HT-29 (cell line): ENCODE data around the gene PLXND1. TPM values are rescaled to one million over a fixed set of nuclear protein-coding genes. Genes with fewer than 3 reads are reported as not detected.

Experiments
- DNase-seq: peaks from one replicate; pipeline ENCODE4 v3.0.0-alpha.2; 2015; ENCODE audit warnings: low spot score
- total RNA-seq: library from RNA; depleted of rRNA; stranded (reverse); fragments of >200 nt; shearing (Covaris generic); gene quantifications from 2 replicates; pipeline ENCODE4 v1.2.3, GENCODE V29; 2014

Gene PLXND1
- total RNA-seq, 1 experiment from 2014 or later: 30.5 TPM

DNA sequence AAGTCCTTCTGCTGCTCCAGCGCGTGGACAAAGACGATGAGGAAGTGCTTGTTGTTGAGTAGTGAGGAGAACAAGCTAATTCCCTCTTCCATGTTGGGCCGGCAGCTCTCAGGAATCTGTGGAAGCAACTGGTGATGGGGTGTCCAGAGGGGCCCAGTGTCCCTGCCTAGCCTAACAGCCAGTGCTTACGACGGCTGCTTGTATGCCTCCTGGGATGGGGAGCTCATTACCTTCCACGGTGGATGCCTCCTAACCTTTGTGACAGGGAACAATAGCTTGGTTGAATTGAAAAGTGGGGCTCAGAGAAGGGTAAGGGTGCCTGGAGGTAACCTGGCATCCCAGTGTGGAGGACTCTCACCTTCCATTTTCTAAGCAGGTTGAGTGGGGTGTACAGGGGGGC, 40.6 kb downstream of the PLXND1 start:
- DNase-seq: no peak

DNA sequence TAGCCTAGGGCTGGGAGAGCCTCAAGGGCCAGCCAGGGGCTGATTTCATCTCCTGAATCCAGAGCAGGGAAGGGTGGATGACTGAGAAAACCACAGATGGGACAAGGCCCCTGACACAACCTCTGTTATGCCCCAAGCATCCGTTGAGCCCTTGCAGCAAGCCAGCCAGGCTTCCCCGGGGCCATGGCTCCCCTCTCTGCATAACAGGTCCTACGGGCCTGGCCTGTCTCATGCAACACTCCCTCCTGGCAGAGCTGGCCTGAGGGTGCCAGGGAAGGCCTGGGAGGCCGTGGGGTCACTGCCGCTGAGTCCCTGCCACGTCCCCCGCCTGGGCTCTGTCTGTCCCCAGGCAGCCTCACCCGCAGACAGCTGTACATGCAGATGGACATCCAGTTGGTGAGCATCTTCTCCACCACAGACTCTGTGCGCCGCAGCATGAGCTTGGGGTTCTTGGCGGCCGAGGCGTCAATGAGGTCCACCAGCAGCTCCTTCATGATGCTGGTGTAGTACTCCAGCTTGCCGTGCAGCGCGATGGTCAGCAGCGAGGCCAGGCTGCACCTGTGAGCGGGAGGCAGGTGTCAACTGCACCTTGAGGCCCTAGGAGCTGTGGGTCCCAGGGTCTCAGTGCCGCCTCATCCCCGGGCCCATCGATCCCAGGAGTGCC, 41.4 kb downstream of the PLXND1 start:
- no peak for DNase-seq

DNA sequence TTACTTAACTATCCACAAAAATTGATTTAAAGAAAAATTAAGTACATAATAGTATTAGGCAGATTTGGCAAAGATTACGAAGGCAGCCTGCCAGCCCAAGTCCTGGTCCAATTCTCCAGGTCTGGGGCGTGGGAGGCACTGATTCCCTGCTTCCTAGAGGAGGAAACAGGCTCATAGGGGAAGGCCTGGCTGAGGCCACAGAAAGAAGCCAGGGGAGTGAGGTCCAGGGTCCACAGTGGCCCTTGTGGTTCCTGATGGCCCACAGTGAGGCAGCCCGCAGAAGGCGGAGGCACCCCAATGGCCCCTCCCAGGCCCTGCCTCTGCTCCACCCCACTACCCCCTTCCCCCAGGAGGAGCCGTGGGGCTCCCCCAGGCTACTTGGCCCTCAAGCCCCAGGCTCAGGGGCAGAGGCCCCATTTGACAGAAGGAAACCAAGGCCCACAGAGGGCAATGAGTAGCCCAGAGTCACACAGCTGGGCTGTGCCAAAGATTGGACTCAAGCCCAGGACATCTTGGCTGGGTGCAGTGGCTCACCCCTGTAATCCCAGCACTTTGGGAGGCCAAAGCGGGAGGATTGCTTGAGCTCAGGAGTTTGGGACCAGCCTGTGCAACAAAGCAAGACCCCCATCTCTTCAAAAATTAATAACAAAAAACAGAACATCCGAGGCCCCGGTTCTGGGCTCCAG, 42.5 kb downstream of the PLXND1 start:
- DNase-seq: no peak

DNA sequence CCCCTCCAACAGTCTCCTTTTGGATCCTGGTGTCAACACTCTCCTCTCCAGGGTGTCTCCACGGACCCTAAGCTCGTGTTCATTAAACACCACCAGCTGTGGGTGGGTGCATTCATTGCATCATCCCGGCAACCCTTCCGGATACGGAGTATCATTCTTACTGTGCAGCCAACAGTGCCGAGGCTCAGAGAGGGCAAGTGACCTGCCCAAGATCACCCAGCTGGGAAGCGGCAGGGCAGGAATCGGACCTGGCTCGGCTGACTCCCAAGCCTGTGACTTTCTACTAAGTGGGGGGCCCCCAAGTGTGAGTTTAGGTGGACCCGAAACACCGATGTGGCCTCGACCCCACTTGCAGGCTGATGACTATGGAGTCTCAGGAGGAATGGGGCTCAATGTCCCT, 43.1 kb downstream of the PLXND1 start:
- DNase-seq: no peak

DNA sequence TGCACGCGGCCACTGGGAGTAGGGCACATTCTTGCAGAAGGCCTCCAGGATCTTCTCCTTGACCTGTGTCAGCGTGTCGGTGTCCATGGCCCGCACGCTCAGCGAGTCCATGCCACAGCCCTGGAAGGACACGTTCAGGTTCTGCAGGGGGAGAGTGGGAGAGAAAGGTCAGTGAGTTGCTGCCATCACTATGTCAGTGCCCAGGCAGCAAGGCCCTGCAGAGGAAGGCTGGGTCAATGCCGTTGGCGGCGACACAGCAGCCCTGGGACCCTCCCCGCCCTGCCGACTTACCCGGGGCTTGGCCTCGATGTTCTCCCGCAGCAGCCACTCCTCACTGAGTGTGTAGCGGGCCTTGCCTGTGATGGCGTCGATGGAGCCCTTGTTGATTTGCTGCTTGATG, 43.7 kb downstream of the PLXND1 start:
- DNase-seq: no peak

DNA sequence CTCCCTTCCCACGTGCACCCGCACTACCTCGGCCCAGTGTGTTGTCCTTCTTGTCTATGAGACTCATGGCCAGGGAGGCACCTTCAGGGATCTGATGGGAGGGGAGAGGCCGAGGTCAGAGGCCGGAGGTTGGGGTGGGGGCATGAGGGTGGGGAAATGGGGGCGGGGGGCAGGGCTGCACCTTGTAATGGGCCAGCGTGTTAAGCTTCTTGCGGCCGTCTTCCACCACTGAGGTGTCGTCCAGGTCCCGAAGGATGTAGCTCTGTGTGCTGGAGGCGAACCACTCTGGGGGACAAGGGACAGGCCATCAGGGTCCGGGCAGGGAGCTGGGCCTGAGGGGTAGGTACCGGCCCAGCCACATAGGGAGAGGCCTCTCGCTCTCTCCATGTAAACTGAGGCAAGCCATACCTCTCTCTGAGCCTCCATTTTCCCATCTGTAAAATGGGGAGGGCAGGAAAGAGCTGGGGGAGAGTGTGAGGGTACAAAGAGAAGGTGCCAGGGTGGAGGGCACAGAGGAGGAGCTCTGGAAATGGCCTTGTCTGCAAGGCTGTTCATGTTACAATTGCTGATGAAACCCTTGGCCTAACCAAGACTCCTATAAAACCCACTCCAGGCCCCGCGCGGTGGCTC, 44.7 kb downstream of the PLXND1 start:
- DNase-seq: no peak

DNA sequence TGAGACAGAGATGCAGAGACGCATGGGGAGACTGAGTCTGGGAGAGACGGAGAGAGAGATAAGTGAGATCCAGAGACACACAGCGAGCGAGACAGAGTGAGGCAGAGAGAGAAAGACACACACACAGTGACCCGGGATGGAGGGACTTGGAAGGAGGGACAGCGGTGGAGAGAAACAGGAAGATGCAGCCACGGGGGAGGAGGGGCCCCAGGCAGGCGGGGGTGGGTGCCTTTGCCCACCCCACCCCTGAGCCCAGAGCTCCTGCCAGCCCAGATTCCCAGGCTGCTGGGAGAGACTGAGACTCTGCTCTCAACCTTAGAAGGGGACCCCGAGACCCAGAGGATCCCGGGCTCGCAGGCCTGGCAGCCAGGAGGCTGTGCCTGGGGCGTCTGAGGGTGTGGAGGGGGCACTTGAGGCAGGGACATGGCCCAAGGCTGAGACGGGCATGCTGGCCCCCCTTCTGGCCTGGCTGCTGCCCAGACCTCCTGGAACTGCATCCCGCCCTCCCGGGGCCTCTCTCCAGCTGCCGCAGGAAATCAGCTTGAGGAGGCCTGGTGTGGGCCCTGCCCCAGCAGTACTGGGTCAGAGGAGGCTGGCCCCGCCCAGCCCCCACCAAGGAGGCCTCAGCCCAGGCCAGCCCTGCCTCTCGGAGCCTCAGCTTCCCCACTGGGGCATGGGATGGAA, 45.4 kb downstream of the PLXND1 start:
- no peak for DNase-seq

DNA sequence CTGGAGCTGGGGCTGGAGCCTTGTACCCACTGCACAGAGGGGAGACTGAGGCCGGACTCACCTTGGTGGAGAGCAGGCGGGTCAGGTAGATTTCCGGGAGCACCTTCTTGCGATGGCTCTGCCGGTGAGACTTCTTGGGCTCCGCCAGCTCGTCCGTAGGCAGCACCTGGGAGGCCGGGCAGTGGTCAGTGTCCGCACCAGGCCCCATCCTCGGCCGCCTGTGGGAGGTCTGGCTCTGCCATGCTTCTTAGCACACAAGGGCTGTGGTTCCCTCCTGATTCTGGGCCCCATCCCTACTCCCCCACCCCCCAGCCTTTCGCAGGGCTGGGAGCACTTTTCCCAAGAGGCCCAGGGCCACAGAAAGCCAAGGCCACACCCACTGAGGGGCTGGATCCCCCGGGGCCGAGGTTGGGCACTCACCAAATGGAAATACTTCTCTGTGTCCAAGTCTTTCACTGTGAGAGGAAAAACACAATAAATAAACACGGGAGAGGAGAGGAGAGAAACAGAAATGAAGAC, 46.1 kb downstream of the PLXND1 start:
- DNase-seq: no peak

DNA sequence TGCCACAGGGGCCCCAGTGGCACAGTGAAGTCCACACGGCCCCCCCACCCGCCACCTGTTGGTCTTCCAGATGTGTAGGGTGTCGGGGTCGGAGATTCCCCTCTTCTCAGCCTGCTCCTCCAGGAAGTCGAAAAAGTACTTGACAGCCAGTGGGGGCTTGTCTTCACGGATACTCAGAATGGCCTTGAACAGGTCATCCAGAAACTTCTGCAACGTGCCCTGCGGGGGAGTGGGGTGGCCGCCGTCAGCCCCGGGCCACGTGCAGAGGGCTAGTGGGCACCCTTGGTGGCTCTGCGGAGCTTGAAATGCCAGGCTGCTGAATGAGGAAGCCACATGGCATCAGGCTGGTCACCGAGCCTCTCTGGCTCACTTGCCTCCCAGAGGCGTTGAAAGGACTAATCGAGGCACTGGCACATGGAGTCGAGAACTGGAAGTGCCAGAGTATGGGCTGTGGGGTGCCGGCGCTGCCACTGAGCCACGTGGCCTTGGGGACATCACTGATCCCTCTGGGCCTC, 46.9 kb downstream of the PLXND1 start:
- no peak for DNase-seq

DNA sequence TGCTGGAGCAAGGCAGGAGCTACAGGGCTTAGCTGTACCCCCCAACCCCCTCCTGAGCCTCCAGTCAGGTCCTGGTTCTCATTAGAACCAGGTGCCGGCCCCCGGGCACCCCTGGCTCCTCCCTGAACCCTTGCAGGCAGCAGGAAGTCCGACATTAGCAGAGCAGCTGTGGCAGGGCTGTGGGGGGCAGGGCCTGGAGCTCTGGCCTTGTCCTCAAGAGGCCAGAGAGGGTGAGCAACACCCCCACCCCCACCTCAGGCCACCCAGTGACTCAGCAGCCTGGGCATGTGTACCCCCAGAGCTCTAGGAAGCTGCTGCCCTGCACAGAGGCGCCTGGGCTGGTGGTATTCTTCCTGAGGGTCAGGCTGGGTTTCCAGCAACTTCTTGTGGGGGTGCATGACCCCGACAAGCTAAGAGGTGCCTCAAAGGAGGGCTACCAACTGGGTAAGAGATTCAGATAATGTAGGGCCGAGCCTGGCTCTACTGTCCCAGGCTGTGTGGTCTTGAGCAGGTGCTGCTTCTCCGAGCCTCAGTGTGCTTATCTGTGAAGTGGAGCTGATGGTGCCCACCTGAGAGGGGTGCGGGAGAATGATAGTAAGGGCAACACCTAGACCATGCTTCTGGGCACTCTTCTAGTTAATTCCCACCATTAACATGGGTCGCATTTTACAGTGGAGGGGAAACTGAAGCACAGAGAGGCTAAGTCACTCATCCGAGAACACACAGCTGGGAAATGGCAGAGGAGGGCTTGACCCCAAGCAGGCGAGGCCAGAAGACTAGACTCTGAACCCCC, 47.5 kb downstream of the PLXND1 start:
- DNase-seq: no peak

DNA sequence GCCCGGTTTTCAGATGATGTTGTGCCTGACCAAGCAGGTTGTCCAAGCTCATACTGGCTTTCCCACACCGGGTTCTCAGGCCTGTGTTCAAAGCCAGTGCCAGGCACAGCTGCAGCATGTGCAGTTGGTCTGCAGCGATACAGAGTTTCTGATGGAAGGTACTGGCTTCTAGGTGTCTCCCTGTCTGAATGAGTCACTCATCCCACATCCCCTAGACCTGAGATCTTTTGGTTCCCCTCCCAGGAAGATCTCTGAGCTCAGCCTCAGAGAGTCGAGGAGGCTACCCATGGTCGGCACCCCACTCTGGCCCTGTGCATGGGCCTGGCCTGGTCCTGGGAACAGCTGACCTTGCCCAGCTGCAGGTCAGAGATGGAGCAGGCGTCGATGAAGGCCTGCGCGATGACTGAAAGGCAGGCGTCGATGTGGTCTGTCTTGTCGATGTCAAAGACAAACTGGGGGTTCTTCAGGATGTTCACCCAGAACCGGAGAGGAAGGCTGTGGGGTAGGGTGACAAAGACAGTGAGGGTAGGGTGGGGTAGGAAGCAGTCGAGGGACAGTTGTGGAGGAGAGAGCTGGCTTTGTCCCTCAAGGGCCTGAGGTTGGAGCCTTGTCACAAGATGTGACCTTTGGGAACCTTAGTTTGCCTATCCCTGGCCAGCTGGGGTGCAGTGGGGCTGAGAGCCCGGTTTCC, 48.2 kb downstream of the PLXND1 start:
- DNase-seq: no peak

DNA sequence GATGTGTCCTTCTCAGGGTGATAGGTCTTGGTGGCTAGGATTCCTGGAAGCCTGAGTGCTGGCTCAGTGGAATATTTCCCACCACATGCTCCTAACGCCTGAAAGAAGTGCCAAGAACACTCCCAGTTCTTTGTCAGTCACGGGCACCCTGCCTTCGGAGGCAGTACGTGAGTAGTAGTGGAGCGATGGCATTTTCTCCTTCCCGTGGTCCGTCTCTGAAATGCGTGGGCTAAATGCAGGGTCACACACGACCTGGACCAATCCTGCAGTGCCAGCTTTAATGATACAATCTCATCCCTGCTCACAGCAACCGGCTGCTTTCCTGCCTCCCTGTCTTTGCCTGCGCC, 49.0 kb downstream of the PLXND1 start:
- no peak for DNase-seq

DNA sequence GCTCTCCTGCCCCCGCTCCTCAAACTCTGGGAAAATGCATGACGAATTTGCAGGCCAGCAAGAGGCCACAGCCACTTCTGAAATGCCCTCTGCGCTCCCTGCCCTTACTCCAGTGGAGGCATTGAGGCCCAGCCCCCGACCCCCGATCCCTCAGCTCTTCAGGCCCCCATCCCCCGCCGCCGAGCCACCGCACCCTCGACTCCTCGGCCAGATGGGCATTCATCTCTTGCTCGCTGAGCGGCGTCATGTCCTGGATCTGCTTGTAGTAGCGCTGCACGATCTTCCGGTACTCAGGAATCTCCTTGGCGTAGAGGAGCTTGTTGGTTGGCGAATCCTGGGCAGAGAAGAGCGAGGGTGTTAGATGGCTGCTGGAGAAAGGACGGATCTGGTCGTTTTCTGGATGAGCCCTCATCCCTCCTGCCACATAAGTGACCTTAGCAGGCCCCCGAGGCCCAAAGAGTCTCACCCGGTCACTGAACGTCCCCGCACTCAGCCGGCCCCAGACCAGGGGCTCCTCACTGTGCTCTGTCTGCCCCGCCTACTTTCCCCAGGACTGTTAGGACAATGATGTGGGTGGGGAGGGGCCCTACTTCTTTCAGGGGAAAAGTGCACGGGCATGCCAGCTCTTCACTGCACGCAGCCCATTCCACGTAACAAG, 49.5 kb downstream of the PLXND1 start:
- no peak for DNase-seq

DNA sequence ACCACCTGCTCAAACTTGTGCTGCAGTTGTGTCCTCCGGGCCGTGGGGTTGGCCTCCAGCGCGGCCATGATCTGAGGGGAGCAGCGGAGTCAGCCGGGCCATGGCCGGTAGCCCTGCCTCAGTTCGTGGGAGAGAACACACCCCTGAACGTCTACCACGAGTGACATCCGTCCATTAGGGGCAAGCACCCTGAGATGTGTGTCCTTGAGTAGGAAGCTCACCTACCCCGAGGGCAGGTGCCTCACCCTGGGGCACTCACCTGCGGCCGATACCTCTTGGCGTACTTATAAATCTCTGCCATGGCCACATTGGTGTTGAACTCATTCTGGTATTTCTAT, 50.1 kb downstream of the PLXND1 start:
- no peak for DNase-seq

DNA sequence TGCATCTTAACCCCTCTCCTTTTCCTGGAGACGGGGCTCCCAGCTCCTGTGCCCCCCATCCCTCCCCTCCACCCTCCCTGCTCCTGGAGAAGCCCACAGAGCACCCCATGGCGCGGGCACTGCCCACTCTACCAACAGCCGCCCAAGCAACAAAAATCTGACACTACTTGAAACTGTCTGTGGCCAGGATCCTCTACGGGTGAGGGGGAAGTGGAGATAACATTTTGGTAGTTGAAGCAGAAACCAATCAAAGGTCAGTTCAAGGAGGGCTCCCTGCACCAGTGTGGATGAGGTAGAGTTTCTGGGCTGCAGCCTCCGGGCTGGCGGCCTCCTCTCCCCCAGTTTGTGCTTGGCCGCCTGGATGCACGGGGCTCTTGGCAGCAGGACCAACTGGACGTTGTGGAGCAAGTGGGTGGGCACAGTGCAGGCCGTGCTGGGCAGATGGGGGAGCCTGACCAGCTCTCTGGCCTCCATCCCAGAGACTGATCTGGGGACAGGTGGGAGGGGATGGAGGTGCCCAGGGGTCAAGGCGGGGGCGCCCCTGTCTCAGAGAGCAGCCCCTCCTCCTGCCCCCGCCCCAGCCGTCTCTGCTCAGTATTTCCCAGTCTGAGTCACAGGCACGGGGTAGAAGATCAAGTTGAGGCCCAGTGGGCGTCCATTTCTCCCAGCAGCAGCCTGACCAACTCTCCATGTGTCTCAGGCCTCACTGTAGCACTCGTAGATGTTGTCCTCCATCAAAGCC, 50.7 kb downstream of the PLXND1 start:
- no peak for DNase-seq

DNA sequence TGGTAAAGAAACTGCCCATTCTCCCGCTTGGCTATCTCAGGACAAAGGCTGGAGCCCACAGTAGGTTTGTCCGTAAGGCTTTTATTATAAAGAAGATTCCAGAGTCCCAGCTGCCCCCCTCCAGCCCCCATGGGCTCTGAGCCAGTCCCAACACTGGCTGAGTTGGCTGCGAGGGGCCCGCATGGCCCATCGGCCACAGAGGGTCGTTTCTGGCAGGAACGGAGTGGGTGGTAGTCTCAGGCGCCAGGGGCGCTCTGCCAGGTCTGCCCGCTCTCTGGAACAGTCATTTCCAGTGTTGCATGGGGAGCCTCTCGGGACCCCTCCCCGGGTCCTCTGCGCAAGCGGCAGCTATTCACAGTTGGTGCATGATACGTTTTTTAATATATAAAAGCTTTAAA, 51.3 kb downstream of the PLXND1 start:
- no peak for DNase-seq

DNA sequence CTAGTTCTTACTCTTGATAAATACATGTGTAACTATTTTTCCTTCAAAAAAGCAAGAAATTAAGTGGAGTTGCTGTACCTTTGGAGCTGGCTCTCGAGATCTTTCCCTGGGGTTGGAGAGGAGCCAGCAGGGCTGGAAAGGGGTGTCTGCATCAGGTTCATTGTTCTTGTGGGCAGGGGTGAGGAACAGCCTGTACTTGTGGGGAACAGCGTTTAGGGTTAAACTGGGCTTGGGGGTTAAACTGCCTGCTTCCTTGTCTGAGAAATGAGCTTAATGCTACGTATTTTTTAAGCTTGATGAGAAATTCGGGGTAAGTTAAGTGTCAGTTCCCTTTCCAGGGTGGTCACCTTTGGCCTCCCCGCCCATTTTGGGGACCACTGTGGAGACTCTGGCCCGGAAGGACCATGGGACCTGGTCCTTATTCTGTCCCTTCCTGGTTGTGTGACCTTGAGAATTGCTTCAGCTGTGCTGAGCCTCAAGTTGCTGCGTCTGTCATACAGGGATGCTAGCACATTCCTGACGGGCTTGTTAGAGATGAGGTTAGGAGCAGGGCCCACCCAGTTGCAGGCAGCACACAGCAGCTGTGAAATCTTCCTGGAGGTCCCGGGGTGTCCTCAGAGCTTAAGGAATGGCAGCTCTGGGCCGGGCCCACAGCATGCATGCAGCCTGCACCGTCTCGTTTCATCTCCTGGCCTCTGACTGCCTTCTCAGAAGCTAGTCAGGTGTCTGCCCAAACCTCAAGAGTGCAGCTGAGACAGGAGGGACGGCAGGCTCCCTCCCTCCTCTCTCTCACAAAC, 51.9 kb downstream of the PLXND1 start:
- DNase-seq: no peak

DNA sequence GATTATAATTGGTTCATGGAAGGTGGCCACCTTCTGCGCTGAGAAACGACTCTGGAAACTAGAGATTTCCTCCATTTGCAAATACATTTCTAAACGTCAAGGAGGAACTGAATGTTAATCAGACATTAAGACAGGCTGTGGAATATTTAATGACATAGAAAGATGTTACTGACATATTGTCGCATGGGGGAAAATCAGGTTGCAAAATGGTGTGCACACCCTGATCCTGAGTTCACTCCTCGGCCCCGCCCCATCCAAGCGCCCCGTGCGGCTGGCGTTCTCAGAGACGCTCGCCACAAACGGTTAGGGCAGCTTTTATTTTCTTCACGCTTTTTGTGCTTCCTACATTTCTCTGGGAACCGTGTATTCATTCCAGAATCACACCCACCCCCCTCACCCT, 52.8 kb downstream of the PLXND1 start:
- no peak for DNase-seq

DNA sequence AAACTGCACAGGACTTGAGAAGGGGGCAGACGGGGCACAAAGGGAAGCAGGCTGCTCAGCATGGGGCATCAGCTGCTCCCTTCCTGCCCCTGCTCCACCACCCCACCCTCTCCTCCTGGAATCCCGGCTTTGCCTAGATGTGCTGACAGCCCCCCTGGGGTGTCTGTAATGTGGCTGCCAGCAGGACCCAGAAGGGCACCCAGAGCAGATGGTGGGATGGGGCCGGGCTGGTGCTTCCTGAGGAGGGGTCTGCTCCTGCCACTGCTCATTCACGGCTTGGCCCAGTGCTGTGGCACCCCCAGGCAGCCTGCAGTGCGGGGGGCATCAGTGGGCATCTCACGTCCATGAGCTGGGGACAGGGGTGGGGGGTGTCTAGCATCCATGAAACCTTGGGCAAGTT, 53.3 kb downstream of the PLXND1 start:
- no peak for DNase-seq
